ENCODE measurements around the gene SLC43A1. TPM values are rescaled to one million over a fixed set of nuclear protein-coding genes. Genes with fewer than 3 reads are reported as not detected.
A peak's percentile ranks its signal among the peaks of the same experiment; 100 is the strongest.

SLC43A1 gene
- total RNA-seq, 6 experiments from 2014 or later = 38.9 to 173 (median 106) TPM

DNA sequence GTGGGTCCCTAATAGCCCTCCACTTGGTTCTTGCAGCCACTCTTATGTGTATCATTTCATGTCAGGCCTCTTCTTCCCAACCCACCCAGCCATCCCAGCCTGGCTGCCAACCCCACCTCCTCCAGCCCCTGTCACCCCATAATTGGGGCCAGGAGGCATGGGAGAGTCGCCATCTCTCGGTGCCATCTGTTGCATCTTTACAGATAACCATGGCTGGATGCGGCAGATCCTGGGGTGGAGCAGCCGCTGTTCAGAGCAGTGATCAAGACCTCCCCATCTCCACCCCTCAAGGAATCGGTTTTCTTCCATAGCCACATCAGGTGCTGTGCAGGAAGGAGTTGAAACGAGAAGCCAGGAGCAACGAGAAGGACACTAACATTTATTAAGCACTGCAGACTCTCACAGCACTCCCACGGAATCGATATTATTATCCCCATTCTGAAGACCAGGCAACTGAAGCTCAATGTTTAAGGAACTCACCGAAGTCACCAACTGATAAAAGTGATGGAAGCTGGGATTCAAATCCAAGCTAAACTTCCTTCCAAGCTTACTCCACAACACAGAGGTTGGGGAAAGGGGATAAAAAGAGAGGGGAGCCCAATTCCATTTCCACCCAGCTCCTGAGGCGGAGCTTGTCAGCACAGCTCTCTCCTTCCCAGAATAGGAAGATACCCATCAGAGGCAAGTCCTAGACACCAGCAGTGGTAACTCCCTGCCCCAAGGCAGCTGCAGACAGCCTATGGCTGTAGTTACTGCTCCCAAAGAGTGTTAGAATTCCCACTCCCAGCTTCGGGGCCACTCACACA, 2.7 kb downstream of the SLC43A1 start:
- TF ChIP-seq CTCF (IDR thresholded peaks at IDR 0.05) (no peak), POLR2A (IDR thresholded peaks at IDR 0.05) (no peak)
- WGBS (ENCODE audit: insufficient coverage, low coverage, low lambda C conversion rate, missing lambda C conversion rate) = 44% methylated on average over 5 of the region's 12 CpGs
- H3K9me3 ChIP-seq = no peaks in the 10 kb centered on the region
- no peaks in the 10 kb centered on the region for H3K27me3 ChIP-seq
- DNase-seq (no peak), ATAC-seq (no peak)
- H3K27ac ChIP-seq = no peak overlapping the region
- peaks cover 0 to 23% (median 6%) of the 10 kb centered on the region in 4 donors for H3K4me1 ChIP-seq
- peaks cover 0 to 8% (median 0%) of the 10 kb centered on the region in 4 donors for H3K36me3 ChIP-seq
- intact Hi-C loops (cut with DNase I) = no loop called here
- H3K4me3 ChIP-seq = peak overlapping the region in 2 of 3 donors; percentile 97 to 99

GRCh38 chr11:57511741-57512430, 3.6 kb downstream of the SLC43A1 start:
- TF ChIP-seq CTCF (IDR thresholded peaks at IDR 0.05) (no peak), POLR2A (IDR thresholded peaks at IDR 0.05) (no peak)
- Histone ChIP-seq H3K4me1 (peaks cover 0 to 23% (median 6%) of the 10 kb centered on the region in 4 donors), H3K27me3 (no peaks in the 10 kb centered on the region), H3K27ac (no peak overlapping the region), H3K9me3 (no peaks in the 10 kb centered on the region), H3K4me3 (no peak overlapping the region), H3K36me3 (peaks cover 0 to 15% (median 3%) of the 10 kb centered on the region in 4 donors)
- intact Hi-C loops (cut with DNase I) = no loop called here
- ATAC-seq (no peak), DNase-seq (no peak)
- 82% methylated on average over 6 of the region's 6 CpGs for WGBS (ENCODE audit: insufficient coverage, low coverage, low lambda C conversion rate, missing lambda C conversion rate)

- 61% methylated on average over 7 of the region's 7 CpGs for WGBS (ENCODE audit: insufficient coverage, low coverage, low lambda C conversion rate, missing lambda C conversion rate)
These were observed 6.9 kb downstream of the SLC43A1 start for GRCh38 chr11:57508341-57509170.

More at GRCh38 chr11:57508341-57509170, 6.9 kb downstream of the SLC43A1 start:
- peaks cover 0 to 28% (median 14%) of the 10 kb centered on the region in 4 donors for H3K36me3 ChIP-seq
- peak; percentile 22 to 69 (median 48) for ATAC-seq
- TF ChIP-seq CTCF (IDR thresholded peaks at IDR 0.05) (no peak), POLR2A (IDR thresholded peaks at IDR 0.05) (no peak)
- peak overlapping the region in 1 of 3 donors; percentile 40 for H3K27ac ChIP-seq
- DNase-seq = no peak
- peaks cover 0 to 37% (median 10%) of the 10 kb centered on the region in 4 donors for H3K4me1 ChIP-seq
- intact Hi-C loops (cut with DNase I) = no loop called here
- no peak overlapping the region for H3K4me3 ChIP-seq
- H3K27me3 ChIP-seq = no peaks in the 10 kb centered on the region
- no peaks in the 10 kb centered on the region for H3K9me3 ChIP-seq
